PC-9 (cell line): ENCODE results near the gene TCP10L. TPM values are rescaled to one million over a fixed set of nuclear protein-coding genes. Genes with fewer than 3 reads are reported as not detected.

Experiments used
- BruUV-seq: library from RNA; stranded (reverse); fragments of 400-500 nt; replicated peaks from 2 replicates; lab custom pipeline; 2021; lab: Mats Ljungman, UMichigan
- CTCF ChIA-PET: fragments of 300-600 bp; sonication (Branson Sonifier 250); formaldehyde crosslinking; loops from one replicate; lab custom pipeline; 2022; ENCODE audit warnings: antibody characterized with exemption; lab: Charles Lee
- POLR2A ChIA-PET: fragments of 300-600 bp; sonication (Branson Sonifier 250); formaldehyde crosslinking; loops from one replicate; lab custom pipeline; 2022; ENCODE audit warnings: antibody characterized with exemption; ENCODE audit not compliant: unreplicated experiment; lab: Charles Lee
- DNase-seq, 2 experiments: peaks; one replicate each; pipeline versions ENCODE4 v3.0.0 to v3.0.0-alpha.2; 2015 to 2022; ENCODE audit warnings: mixed read lengths in 1 of 2
- H2AFZ ChIP-seq: fragments of 200-600 bp; sonication (generic); 2 replicates; pipeline ENCODE4 v1.8.1; 2017; ENCODE audit warnings: antibody characterized with exemption
- H3F3A ChIP-seq: fragments of 200-600 bp; sonication (generic); 2 replicates; pipeline ENCODE4 v1.8.1; 2017; ENCODE audit warnings: antibody characterized with exemption, mild to moderate bottlenecking, low read depth; ENCODE audit not compliant: insufficient read depth
- H3K27ac ChIP-seq: fragments of 200-600 bp; sonication (generic); 2 replicates; pipeline ENCODE4 v1.6.1; 2016; ENCODE audit warnings: mixed run types
- H3K27me3 ChIP-seq: fragments of 200-600 bp; sonication (generic); 2 replicates; pipeline ENCODE4 v1.6.1; 2016; ENCODE audit warnings: low read depth, mixed run types; ENCODE audit not compliant: insufficient read depth
- H3K36me3 ChIP-seq: fragments of 200-600 bp; sonication (generic); 2 replicates; pipeline ENCODE4 v1.6.1; 2016; ENCODE audit warnings: low read depth, mixed run types
- H3K4me1 ChIP-seq: fragments of 200-600 bp; sonication (generic); replicated peaks from 2 replicates; pipeline ENCODE4 v1.6.1; 2016; ENCODE audit warnings: mixed run types; ENCODE audit not compliant: insufficient read depth
- H3K4me2 ChIP-seq: fragments of 200-600 bp; sonication (generic); 2 replicates; pipeline ENCODE4 v1.6.1; 2017; ENCODE audit warnings: mixed run types
- H3K4me3 ChIP-seq: fragments of 200-600 bp; sonication (generic); 2 replicates; pipeline ENCODE4 v1.6.1; 2016; ENCODE audit warnings: mixed run types
- H3K79me2 ChIP-seq: fragments of 200-600 bp; sonication (generic); 2 replicates; pipeline ENCODE4 v1.6.1; 2017; ENCODE audit warnings: low read depth, mixed run types
- H3K9me2 ChIP-seq: fragments of 200-600 bp; sonication (generic); 2 replicates; pipeline ENCODE4 v1.8.1; 2017; ENCODE audit warnings: mild to moderate bottlenecking; ENCODE audit not compliant: insufficient read depth
- H3K9me3 ChIP-seq: fragments of 200-600 bp; sonication (generic); 2 replicates; pipeline ENCODE4 v1.8.1; 2016; ENCODE audit warnings: low read depth; ENCODE audit not compliant: insufficient read depth
- H4K20me1 ChIP-seq: fragments of 200-600 bp; sonication (generic); 2 replicates; pipeline ENCODE4 v1.8.1; 2017; ENCODE audit not compliant: insufficient read depth
- CTCF ChIP-seq: fragments of 200-600 bp; sonication (generic); conservative IDR thresholded peaks from 2 replicates; pipeline ENCODE4 v1.6.1; 2017; ENCODE audit warnings: mixed run types, antibody characterized with exemption, mild to moderate bottlenecking, moderate library complexity
- EZH2 ChIP-seq: fragments of 200-600 bp; sonication (generic); IDR thresholded peaks from 2 replicates; pipeline ENCODE4 v1.8.0; 2017; ENCODE audit warnings: antibody characterized with exemption, low read depth
- intact Hi-C: fragments of 100-400 bp; cut with micrococcal nuclease; formaldehyde crosslinking; loops from one replicate; pipeline ENCODE4 v1.10.0; 2022; ENCODE audit not compliant: unreplicated experiment
- total RNA-seq: library from RNA; stranded (reverse); gene quantifications from 2 replicates; pipeline ENCODE4 v1.2.3, GENCODE V29; 2021

Gene TCP10L
- total RNA-seq, 1 experiment from 2014 or later, result 0.68 TPM

DNA sequence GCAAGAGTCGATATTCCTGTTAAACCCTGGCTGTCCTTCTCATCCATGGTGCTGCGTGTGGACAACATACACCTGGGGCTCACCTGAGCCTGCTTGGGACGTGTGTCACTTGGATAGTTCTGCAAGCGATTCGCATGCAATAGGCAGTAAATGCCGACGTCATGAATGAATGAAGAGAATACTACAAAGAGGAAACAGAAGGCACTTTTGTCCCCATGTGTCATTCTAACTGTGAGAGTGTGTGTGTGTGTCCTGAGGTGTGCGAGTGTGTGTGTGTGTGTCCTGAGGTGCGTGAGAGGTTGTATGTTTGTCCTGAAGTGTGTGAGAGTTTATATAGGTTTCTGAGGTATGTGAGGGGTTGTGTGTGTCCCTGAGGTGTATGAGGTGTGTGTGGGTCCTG is 647 bp upstream of the TCP10L start:
- TF ChIP-seq EZH2 (no peak), CTCF (no peak)
- Histone ChIP-seq H3K4me1 (no peaks in the 10 kb centered on the region), H3K4me3 (no peak overlapping the region), H3K4me2 (no peak overlapping the region), H3F3A (no peaks in the 10 kb centered on the region), H3K9me3 (no peaks in the 10 kb centered on the region), H3K27me3 (peaks cover 20% of the 10 kb centered on the region), H3K79me2 (no peaks in the 10 kb centered on the region), H4K20me1 (no peaks in the 10 kb centered on the region), H2AFZ (no peak overlapping the region), H3K27ac (no peak overlapping the region), H3K9me2 (no peaks in the 10 kb centered on the region), H3K36me3 (no peaks in the 10 kb centered on the region)
- ChIA-PET POLR2A (no interaction called here), CTCF (no interaction called here)
- intact Hi-C loops, result no loop called here
- BruUV-seq, result no TSS peak
- no peak for DNase-seq

DNA sequence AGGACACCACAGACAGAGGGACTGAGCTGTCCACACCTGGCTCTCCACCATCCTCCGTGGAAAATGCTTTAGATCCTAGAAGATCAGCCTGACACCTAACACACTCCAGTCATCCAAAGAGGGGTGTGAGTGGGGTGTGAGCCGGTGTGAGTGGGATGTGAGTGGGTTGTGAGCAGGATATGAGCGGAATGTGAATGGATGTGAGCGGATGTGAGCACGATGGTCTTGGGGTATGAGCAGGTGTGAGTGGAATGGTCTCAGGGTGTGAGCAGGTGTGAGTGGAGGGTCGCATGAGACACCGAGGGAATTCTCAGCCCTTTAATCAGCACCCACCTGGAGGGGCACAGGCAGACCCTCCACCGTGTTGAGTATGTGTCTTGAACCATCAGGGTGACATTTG is 851 bp downstream of the TCP10L start:
- H3K79me2 ChIP-seq, result no peaks in the 10 kb centered on the region
- H3K27ac ChIP-seq, result no peak overlapping the region
- H2AFZ ChIP-seq, result no peak overlapping the region
- H3K4me3 ChIP-seq, result no peak overlapping the region
- H3K9me2 ChIP-seq, result no peaks in the 10 kb centered on the region
- no peak overlapping the region for H3K4me2 ChIP-seq
- H3K27me3 ChIP-seq, result peaks cover 25% of the 10 kb centered on the region
- ChIA-PET POLR2A (no interaction called here), CTCF (no interaction called here)
- H3F3A ChIP-seq, result no peaks in the 10 kb centered on the region
- intact Hi-C loops, result no loop called here
- H3K36me3 ChIP-seq, result no peaks in the 10 kb centered on the region
- H3K9me3 ChIP-seq, result no peaks in the 10 kb centered on the region
- no TSS peak for BruUV-seq
- no peaks in the 10 kb centered on the region for H4K20me1 ChIP-seq
- no peak for DNase-seq
- no peaks in the 10 kb centered on the region for H3K4me1 ChIP-seq
- TF ChIP-seq EZH2 (no peak), CTCF (no peak)

- Histone ChIP-seq H3K79me2 (no peaks in the 10 kb centered on the region), H3K36me3 (no peaks in the 10 kb centered on the region), H3K4me3 (no peak overlapping the region), H3K27ac (no peak overlapping the region), H3K4me1 (no peaks in the 10 kb centered on the region), H3F3A (no peaks in the 10 kb centered on the region), H3K4me2 (no peak overlapping the region), H4K20me1 (no peaks in the 10 kb centered on the region), H3K27me3 (peaks cover 31% of the 10 kb centered on the region), H2AFZ (no peak overlapping the region), H3K9me3 (no peaks in the 10 kb centered on the region), H3K9me2 (no peaks in the 10 kb centered on the region)
- no TSS peak for BruUV-seq
- POLR2A ChIA-PET, result no interaction called here
- no peak for DNase-seq
- intact Hi-C loops, result no loop called here
- TF ChIP-seq EZH2 (no peak), CTCF (no peak)
- CTCF ChIA-PET, result interaction anchor here (0.5 kb wide), 1 partner anchor 294 kb away, joined by 3 read pairs; no protein-coding TSS in a partner anchor
Observed at GRCh38 chr21:32581732-32582131, 3.6 kb downstream of the TCP10L start.
